HG03139 (cell line): Measurements from ENCODE around the gene PLA2G6.

Experiments
- ATAC-seq: cut with Tn5 transposase; IDR thresholded peaks from one replicate; pipeline ENCODE4 v1.9.1; 2021; ENCODE audit not compliant: unreplicated experiment

PLA2G6 gene

DNA sequence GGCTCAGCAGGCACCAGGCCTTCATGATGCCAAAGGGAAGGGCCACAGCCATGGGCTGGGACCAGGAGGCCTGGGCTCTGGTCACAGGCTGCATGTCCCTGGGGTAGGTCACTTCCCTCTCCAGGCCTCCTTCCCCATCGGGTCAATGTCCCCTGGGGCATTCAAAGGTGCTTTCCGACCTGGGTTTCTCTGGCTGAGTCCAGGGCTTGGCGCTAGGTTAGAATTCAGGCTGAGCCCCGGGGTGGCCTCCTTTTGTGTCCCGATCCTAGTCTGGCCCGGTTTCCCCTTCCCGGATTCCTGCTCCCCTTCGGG lies 32.3 kb upstream of the PLA2G6 start:
- no peak for ATAC-seq

- no peak for ATAC-seq
Measured at GRCh38 chr22:38213319-38213989, 31.8 kb upstream of the PLA2G6 start.

GRCh38 chr22:38212442-38212841 lies 30.8 kb upstream of the PLA2G6 start:
- no peak for ATAC-seq

DNA sequence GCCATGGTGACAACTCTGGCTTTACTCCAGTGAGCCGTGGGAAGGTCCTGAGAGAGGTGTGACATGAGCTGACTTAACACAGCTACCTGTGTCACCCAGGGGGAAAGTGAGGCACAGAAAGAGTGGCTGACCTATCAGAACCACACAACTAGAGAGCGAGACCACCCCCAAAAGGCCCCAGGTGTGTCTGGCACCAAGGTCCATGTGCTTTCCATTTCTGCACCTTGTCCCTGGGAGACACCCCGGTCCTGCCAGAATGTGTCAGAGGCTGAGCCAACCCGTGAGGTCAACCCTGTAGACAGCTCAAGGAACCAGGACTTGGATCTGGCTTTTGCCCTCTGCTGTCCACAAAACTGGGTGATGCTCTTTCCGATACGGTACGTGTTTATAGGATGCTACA lies 29.9 kb upstream of the PLA2G6 start:
- ATAC-seq = no peak

- ATAC-seq = no peak
Measured at GRCh38 chr22:38208551-38208968, 26.9 kb upstream of the PLA2G6 start.

DNA sequence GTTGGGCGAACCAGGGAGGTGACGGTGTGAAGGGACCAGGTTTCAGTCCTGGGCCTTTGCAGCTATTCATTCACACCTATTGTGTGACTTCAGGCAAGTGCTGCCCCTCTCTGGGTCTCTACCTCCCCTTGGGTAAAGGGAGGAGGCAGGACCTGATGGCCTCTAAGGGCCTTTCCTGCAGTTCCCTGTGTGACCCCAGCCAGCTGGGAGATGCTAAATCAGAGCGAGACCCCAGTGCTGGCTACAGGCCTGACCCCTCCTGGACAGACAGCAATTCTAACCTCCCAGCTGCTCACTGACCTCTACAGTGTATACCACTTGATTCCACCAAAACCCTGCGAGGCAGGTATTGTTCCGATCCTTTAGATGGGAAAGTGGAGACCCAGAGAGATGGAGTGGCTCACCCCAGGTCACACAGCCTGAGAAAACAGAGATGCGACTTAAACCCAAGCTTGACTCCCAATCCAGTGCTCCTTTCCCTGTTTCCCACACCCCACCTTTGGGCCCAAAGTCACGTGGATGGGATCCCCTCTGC lies 26.3 kb upstream of the PLA2G6 start:
- ATAC-seq = no peak

- ATAC-seq = no peak
Measured at GRCh38 chr22:38205261-38206128, 23.9 kb upstream of the PLA2G6 start.

GRCh38 chr22:38204784-38205183 lies 23.2 kb upstream of the PLA2G6 start:
- peak; percentile 34 for ATAC-seq

- no peak for ATAC-seq
Measured at GRCh38 chr22:38203855-38204514, 22.4 kb upstream of the PLA2G6 start.

GRCh38 chr22:38203090-38203810 lies 21.6 kb upstream of the PLA2G6 start:
- no peak for ATAC-seq

DNA sequence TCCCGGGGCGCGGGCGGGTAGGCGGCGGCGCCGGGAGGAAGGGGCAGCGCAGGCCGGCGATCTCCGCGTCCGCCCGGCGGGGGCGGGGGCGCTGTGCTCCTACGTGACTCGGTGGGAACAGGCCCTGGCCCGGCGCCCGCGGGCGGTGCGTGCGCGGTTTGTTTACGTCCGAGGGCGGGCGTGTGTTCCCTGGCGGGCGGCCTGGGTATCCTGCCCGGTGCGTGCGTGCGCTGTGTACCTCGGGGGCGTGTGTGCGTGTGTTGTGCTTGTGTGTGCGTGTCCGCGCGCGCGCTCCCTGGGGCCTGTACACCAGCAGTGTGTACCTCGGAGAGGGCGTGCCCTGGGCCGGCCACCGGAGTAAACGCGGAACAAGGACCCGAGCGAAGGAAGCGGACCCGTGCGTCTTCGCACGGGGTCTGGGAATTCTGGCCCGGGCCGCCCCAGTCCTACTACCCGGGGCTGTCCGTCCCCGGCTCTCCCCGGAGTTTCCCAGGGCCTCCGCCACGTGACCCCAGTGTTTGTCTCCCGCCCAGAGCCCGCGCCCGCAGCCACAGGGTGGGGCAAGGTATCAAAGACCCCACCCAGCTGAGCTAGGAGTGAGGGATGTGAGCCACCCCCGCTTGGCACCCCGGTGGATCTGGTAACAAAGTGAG lies 20.9 kb upstream of the PLA2G6 start:
- ATAC-seq = no peak

DNA sequence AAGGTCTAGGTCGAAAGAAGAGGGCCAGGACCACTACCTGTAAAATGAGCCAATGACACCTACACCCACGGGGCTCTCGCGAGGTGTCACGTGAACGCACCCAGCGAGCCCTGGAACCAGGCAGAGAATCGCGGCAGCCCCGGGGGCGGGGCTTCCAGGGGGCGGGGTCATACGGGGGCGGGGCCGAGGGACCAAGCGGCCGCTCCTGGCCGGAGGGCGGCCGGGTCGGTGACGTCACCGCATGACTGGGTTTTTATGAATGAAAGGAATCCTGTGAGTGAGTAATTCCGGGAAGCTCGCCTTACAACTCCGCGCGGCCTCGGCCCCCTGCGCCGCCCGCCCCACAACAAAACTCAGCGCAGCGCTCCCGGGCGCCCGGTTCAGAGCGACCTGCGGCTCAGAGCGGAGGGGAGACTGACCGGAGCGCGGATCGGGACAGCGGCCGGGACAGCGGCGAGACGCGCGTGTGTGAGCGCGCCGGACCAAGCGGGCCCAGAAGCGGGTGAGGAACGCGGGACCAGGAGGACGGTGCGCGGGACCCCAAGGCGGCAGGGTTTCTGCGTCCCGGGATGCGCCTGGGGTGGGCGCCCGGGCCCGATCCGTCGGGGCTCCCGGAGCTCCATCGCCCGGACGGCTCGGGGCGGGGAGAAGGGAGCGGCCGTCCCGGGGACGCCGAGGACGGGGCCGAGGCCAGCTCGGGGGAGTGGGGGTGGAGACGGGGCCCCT lies 20.2 kb upstream of the PLA2G6 start, which contains the start of gene MAFF:
Gene MAFF (plus strand): TSS at position 284 of the 726 bp plus-strand sequence. CDS start 11,860 bp downstream, outside the sequence.
- no peak for ATAC-seq

DNA sequence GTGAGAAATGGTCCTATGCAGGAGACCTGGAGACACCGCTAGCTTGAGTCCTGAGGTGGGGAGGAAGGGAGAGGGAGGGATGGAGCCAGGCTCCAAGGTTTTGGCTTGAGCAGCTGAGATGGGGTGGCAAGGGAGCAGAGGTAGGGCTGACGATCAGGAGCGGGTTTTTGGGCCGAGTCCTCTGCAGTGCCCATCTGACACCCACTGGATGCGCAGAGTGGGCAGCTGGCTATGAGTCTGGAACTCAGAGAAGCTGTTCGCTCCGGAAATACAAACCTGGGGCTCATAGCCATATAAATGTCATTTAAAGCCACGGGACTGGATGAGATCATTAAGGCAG lies 19.7 kb upstream of the PLA2G6 start:
- ATAC-seq = no peak

DNA sequence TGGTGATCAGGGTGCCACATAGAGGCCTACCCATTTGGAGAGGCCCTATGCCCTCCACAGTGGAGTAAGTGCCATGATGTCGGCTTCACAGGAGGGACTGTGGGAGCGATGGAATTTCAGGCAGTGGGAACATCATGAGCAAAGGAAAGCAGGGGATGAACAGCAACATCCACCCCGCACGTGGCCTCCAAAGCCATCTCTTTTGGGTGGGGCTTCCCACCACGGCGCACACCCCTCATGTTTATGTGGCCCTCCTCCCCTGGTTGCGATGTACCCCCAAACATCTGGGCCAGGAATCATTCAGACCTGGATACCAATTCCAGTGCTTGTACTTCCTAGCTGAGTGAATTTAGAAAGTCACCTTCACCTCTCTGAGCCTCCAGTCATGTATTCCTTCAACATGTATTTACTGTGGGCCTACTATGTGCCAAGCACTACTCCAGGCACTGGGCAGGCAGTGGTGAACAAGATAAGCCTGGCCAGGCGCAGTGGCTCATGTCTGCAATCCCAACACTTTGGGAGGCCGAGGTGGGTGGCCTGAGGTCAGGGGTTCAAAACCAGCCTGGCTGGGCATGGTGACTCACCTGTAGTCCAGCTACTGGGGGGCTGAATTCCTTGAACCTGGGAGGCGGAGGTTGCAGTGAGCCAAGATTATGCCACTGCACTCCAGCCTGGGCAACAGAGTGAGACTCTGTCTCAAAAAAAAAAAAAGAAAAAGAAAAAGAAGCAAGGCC lies 18.4 kb upstream of the PLA2G6 start:
- ATAC-seq = no peak

DNA sequence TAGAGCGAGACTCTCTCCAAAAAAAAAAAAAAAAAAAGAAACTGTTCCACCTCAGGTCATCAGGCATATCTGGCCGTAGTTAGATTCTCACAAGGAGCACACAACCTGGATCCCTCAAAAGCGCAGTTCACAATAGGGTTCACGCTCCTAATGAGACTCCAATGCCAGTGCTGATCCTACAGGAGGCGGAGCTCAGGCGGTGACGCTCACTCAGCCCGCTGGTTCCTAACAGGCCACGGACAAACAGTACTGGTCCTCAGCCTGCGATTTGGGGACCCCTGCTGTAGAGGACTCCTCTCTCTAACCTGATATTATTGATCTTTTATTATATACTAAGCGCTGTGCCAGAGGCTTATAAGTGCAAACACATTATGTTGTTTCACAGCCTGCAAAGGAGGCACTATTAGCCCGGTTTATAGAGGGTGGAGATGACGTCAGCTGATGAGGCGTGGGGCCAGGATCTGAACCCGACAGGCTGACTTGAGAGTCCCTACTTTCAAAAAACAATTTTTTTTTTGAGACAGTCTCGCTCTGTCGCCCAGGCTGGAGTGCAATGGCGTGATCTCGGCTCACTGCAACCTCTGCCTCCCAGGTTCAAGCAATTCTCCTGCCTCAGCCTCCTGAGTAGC lies 15.3 kb upstream of the PLA2G6 start:
- ATAC-seq = no peak

GRCh38 chr22:38193580-38193979 lies 11.9 kb upstream of the PLA2G6 start:
- no peak for ATAC-seq

- ATAC-seq = no peak
Measured at GRCh38 chr22:38192475-38192863, 10.8 kb upstream of the PLA2G6 start.

DNA sequence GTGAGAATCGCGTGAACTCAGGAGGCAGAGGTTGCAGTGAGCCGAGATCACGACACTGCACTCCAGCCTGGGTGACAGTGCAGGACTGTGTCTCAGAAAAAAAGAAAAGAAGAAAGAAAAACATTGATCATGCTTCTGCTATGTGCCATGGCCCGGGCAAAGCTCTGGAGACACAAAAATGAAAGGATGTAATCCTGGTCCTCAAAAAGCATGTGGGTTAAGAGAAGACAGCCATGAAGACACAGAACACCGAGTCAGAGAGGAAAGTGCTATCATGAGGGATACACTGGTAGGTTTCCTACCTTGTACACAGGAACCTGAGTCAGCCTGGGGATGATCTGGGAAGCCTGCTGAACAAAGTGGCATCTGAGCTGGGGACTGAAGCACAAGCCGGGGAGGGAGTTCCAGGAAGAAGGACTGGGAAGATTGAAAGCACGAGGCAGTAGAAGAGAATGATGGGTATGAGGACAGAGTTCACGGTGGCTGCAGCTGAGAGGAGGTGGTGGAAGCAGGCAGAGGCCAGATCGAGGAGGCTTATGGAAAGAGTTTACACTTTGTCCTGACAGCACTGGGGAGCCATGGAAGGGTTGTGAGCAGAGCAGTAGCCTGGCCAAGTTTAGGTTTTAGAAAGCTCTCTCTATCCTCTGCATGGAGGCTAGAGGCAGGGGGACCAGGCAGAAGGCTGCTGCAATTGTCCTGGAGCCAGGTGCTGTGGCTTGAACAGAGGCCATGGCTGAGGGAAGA lies 10.3 kb upstream of the PLA2G6 start:
- no peak for ATAC-seq
